GM21825 (cell line): ENCODE measurements around the gene EGFL7.

Experiments
- ATAC-seq: cut with Tn5 transposase; IDR thresholded peaks from one replicate; pipeline ENCODE4 v1.9.1; 2021; ENCODE audit warnings: mild to moderate bottlenecking, moderate library complexity; ENCODE audit not compliant: unreplicated experiment

EGFL7 gene

DNA sequence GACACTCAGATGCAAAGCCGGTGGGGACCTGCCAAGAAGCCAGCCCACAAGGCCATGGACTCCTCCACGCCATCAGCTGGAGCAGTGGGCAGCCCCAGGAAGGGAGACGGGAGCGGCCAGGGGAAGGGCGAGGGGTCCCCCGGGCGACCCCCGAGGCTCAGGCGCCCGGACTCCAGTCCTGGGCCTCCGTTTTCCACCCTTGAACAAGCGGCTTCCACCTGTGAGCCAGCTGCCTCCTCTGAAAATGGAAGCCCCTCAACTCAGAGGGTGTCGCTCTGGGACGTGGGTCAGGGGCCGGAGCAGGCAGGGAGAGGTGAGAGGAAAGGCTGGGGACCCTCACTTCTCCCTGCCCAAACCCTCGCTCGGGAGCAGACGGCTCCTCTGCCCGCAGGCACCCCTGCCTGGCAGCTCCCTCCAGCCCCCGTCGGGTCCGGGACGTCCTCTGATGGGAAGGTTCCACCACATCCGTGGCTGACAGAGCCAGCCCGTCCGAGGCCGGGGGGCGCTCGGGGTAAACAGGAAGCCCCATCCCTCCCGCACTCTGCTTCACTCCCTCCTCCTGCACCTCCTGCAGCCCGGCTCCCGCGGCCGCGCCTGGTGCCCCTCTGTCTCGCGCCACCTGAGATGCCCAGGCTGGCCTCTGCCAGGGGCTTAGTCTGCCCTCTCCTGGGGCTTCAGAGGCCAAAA, 3.7 kb upstream of the EGFL7 start:
- ATAC-seq = no peak

- ATAC-seq = no peak
Measured at GRCh38 chr9:136659861-136660784, 2.6 kb upstream of the EGFL7 start.

DNA sequence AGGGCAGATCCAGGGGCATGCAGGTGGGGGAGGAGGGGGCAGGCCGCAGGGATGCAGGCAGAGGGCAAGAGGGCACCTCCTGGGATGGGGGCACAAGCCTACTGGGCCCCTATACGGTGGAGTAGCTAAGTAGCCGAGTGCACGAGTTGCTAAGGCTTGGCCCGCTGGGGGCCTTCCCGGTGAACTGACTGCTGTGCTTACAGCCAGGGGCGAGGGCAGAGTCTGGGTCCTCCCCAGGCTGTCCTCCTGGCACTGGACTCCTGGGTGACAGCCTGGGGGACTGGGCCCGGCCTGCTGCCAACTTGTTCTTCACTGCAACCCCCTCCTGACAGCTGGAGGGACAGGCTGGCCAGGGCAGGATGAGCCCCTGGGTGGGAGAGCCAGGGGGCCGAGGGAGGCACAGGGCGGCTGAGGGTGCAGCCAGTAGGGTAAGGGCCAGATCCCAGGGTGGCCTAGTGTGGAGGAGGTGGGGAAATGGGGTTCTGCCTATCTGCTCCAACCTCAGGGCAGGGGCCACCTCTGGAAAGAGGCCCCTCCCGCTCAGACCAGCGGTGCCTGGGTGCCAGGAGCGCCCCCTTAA, 1.7 kb upstream of the EGFL7 start:
- ATAC-seq = no peak

DNA sequence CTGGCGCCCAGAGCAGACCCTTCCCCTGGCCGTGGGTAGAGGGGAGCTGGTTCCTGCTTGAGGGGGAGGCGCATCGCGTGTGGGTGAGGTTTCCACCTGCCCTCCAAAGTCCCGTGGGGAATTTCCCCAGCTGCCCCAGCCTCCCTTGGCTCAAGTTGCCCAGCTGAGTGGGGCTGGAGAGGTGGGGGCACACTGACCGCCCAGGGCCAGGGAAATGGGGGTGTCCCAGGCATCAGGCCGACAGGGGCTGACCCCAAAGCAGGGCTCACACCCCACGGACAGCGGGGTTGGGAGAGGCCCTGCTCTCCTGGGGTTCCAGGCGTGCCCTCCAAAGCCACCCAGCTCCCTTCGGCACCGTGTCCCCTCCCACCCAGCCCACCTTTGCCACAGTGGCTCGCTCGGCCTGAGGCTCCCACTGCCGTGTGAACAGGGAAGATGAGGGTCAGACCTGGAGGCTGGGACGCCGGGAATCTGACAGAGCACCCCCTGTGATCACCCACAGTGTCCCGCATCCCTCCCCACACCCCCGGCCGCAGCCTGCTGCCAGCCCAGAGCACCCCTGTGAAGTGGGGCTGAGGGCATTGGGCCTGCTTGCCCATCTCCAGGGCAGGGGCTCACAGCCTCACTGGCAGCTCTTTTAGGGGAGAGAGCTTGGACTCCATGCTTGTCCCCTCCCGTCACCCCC, 933 bp upstream of the EGFL7 start:
- ATAC-seq = no peak

DNA sequence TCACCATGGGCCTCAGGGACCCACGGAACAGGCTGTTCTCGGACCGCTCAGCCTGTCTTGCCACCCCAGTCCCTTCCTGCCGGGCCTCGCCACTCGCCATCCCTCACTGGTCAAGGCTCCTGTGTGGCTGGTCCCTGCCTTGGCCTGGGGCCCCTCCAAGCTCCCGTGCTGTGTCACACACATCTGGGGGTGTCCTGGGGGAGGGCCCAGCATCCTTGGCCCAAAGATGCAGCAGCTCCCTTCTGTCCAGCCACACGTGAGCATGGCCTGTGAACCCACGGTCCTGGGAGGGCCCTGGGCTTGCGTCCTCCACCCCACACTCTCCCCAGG, 425 bp upstream of the EGFL7 start:
- no peak for ATAC-seq

DNA sequence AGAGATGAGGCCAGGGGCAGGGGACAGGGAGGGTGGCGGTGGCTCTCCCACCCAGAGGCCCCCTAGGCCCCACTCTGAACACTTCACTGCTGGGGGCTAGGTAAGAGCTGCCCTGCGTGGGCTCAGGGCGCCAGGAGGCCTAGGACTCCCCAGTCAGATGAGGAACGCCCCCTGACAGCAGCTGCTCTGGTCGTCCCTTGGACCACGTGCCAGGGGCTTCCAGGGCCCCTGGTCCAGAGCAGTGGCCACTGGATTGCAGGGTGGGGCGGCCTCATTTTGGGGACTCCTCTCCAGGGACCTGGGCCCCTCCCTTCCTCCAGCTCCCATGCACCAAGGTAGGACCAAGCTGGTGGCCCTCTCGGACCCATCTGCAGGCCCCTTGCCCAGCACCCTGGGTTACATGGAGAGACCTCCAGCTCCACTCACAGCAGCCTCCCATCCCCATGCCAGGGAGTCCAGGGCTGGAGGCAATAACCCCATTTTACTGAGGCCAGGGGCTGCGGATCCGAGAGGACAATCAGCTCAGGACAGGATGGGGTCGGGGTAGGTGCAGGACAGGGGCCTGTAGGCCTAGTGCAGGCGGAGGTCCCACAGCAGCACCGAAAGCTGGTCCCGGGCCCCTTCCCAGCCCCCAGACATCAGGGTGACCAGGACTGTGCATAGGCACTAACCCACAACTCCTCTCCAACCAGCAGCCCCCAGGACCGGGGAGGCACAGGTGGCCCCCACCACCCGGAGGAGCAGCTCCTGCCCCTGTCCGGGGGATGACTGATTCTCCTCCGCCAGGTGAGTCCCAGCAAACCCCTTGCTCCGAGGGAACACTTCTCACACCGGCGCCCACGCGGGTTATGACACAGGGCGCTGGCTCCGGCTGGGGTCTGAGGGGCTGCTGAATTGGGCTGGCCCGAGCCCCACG, 1.5 kb downstream of the EGFL7 start:
- ATAC-seq = no peak

GRCh38 chr9:136665111-136665703, 2.5 kb downstream of the EGFL7 start:
- ATAC-seq = no peak

DNA sequence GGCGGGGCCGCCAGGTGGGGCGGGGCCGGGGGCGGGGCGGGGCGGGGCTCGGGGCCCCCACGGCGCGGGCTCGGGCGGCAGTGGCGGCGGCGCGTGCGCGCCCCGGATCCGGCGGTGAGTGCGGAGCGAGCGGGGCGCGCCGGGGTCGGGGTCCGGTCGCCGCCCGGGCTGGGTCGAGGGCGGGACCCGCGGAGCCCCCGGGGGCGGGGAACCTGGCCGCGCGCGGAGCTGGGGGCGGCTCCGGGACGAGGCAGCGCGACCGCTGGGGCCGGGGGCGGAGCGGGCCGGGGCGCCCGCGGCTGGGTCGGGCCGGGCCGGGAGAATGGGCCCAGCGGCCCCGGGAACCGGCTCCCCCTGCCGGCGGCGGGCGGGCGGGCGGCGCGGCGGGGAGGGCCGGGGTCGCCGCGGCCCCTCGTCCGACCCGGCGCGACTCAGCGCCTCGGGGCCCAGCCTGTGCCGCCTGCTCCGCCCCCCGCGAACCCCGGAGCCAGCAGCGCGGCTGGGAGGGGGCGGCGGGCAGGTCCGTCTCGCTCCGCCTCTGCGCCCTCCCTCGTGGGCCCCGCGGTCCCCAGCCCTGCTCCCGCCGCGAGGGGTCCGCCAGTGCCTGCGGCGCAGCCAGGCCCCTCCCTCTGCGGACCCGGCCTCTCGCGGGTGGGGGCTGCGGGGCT, 3.1 kb downstream of the EGFL7 start:
- ATAC-seq = no peak

DNA sequence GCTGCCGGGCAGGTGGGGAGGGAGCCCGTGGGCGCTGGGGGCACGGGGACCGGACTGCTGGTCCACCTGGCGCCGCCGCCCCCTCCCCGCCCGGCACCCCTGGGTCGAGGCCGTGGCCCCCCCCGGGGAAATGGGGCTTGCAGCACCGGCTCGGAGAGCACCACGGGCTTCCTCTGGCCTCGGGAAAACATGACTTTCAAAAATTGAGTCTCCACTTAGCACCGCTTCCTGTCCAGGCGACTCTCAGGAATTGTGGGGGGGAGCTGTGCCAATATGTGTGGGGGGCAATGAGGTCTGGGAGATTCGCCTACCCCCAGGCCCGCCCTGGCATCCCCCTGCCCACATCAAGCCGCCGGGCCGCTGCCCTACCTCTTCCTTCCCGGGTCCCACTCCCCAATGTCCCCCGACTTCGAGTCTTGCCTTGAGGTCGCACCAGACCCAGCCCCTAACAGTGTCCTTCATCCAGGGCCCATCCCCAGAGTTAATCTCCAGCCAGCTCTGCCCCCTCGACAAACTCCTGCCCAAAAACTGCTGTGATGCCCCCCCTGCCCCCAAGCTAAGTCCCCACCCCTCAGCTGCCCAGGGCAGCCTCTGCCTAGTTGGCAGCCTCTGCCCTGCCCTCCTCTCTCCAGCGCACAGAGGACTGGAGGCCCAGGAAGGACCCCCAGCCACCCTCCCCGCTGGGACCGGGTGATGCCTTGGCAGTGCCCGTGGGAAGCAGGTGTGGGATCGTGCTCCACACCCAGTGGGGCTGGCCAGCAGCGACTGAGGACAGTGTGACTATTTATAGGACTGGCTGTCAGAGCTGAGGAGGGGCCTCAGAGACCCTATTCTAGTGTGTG, 3.9 kb downstream of the EGFL7 start:
- no peak for ATAC-seq

GRCh38 chr9:136667214-136667939, 4.7 kb downstream of the EGFL7 start:
- ATAC-seq = no peak

- no peak for ATAC-seq
Measured at GRCh38 chr9:136667940-136668760, 5.4 kb downstream of the EGFL7 start.

DNA sequence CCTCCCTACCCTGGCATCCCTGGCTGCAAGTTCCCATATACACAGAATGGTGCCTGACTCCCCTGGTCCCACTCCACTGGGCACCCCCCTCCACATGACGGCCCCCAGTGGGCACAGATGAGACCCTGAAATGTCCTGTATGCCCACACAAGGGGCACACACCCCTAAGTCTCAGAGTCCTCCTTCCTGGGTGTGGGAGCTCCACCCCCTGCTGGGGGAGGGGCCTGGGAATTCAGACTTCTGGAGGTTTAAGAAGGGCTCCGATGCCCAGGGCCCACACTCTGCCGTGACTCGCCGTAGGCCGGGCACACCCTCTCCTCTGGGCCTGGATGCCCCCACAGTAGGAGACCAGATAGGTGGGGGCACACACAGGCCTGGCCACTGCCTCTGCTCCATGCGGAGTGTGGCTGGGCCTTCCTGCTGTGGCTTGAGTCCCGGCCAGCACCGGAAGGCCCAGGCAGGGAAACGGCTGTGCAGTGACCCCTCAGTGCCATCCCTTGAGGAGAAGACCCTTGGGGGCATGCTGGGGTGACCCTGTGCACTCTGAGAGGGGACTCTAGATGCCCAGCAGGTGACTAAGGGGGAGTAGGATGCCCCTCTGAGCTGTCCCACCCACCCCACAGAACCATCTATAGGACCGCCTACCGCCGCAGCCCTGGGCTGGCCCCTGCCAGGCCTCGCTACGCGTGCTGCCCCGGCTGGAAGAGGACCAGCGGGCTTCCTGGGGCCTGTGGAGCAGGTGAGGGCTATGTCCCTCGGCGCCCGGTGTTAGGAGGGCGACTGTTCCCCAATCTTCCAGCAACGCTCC, 6.5 kb downstream of the EGFL7 start:
- no peak for ATAC-seq

GRCh38 chr9:136669791-136670464, 7.2 kb downstream of the EGFL7 start:
- no peak for ATAC-seq

- ATAC-seq = no peak
Measured at GRCh38 chr9:136670576-136671253, 8.0 kb downstream of the EGFL7 start.

DNA sequence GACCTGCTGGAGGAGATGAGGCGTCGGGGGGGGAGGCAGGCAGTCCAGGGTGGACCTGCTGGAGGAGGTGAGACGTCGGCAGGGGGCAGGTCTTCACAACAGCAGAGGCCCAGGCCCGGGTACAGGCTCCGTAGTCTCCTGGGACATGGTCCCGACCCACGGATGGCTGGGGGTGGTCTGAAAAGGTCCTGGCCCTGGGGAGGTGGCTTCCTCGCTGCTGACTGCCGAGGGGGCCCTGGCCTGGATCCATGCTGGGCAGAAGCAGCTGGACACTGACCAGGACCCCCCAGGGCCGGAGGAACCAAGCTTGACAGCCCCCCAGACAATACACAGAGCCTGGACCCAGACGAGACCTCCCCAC, 8.5 kb downstream of the EGFL7 start:
- no peak for ATAC-seq
